T1000 (cell line): Measurements from ENCODE around the gene DDB1.
A peak's percentile ranks its signal among the peaks of the same experiment; 100 is the strongest.

Source experiments
- DNase-seq: peaks from one replicate; lab custom pipeline; 2025; ENCODE audit warnings: mixed read lengths; lab: John Stamatoyannopoulos, UW

DDB1 gene

GRCh38 chr11:61294717-61295595, 37.9 kb downstream of the DDB1 start, which contains the start of gene VWCE:
Gene VWCE (minus strand): TSS chr11:61295316. CDS start chr11:61295037, 279 bp downstream.
- DNase-seq: no peak

- DNase-seq: peak; percentile 62
Observed at GRCh38 chr11:61293867-61294716, 38.8 kb downstream of the DDB1 start.

DNA sequence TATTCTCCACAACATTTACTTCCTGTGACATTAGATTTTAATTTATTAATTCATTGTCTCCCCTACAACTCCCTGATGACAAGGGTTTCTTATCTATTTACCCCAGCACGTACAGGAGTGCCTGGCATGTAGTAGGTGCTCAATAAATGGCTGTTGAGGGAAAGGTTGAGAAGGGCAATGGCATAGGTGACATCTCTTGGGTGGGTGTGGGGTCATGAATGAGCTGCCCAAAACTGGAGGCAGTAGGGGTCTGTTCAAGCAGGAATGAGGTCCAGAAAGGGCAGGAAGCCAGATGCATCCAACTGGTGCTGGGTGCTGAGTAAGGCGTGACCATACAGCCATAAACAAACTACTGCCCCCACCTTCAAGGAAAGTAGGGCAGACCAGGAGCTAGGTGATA, 40.5 kb downstream of the DDB1 start:
- no peak for DNase-seq

GRCh38 chr11:61290905-61291690, 41.8 kb downstream of the DDB1 start:
- DNase-seq: no peak

GRCh38 chr11:61287338-61287977, 45.4 kb downstream of the DDB1 start:
- DNase-seq: no peak

GRCh38 chr11:61283613-61284012, 49.3 kb downstream of the DDB1 start:
- DNase-seq: no peak

DNA sequence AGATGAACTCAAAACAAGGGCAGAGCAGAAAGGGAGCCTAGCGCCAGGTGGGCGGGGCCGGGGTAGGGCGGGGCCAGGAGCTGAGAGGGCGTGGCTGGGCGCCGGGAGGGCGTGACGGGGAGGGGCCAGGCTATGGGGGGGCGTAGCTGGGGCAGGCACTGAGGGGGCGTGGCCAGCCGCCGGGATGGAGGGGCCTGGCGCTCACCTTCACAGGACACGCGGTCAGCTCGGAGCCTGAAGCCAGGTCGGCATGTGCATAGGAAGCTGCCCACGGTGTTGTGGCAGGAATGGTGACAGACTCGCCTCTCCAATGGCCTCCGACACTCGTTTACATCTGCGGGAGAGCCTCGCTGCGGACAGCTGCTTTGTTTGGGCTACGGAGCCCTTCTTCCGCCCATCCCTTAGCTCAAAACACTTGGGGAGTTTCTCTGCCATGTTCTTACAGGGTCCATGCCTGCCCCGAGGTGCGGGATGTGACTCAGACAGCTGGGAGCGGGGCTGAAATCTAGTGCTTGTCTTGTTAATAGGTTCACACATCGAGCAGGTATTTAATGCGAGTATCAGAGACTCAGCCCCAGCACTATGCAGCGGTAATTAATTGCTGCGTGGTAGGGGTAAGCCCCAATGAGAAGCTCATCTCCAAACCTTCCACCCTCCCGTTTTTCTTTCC, 51.2 kb downstream of the DDB1 start:
- DNase-seq: no peak

DNA sequence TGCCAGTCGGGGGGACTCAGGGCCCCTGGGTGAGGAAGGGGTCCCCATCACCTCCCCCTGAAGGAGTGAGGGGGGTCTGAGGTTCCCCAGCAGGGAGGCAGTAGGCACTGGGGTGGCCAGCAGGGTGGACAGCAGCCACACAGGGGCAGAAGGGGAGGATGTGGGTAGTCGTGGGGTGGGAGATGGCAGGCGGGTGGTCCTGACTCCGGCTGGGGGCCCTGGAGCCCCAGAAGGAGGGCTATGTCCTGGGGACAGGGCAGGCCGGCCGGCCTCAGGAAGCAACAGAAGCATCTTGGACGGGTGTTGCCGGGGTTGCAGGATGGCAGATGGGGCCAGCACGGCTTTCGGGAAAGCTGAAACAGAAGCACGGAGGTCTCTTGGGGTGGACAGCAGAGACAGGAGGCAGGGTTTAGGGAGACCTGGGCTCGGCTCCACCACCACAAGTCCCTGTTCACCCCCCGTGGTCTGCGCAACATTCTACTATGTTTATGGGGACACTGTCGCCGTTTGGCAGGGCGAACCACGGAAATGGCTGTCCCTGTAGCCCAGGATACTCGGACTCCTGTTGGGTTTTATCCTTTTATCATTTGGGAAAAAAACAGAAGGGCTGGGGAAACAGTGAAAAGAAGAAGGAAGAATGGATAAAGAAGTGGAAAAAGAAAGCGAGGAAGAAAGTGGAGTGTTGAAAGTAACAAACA, 51.9 kb downstream of the DDB1 start:
- no peak for DNase-seq

DNA sequence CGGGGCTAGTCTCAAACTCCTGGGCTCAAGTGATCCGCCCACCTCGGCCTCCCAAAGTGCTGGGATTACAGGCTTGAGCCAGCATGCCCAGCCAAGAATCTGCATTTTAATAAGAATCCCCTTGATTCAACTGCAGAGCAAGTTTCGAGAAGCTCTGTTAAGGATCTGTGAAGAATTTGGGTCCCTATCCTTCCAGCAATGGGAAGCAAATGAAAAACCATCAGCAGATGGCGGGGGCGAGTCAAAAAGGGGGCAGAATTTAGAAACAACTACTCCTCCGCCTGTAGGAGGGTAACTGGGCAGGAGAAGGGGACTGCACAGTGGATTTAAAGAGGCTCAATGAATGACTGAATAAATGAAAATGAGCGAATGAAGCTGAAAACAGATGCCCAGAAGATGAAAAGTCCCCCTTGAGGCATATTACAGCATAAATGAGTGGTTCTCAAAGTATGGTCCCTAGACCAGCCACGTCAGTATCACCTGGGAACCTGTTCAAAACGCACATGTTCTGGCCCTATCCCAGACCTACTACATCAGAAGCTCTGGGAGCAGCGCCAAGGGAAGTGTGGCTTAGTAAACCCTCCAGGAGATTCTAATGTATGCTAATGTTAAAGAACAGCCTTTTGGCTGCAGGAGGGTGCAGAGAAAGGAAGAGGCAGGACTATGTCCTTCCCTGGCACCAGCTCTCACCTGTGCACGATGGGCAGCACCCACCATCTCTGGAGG, 52.8 kb downstream of the DDB1 start:
- no peak for DNase-seq

DNA sequence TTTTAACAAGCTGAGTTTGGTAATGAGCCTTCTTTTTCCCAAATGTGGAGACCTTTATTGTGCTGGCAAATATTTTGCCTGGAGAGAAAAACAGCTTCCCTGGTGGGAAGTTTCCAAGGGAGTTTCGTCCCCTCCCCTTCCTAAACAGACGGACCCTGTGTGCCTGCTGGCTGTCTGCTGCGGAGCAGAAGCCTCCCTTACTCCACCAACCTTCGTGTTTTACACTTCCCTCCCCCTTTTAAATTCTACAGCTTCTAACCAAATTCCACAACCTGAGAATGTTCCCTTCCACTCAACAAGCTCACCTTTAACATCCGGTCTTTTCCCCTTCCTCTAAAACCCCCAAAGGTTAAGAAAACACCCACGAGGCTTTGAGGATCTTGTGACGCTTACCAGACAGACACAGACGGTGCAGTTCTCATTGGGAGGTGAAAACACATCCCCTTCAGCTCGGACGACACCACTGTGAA, 54.9 kb downstream of the DDB1 start:
- DNase-seq: no peak

GRCh38 chr11:61277186-61278000, 55.5 kb downstream of the DDB1 start:
- no peak for DNase-seq

DNA sequence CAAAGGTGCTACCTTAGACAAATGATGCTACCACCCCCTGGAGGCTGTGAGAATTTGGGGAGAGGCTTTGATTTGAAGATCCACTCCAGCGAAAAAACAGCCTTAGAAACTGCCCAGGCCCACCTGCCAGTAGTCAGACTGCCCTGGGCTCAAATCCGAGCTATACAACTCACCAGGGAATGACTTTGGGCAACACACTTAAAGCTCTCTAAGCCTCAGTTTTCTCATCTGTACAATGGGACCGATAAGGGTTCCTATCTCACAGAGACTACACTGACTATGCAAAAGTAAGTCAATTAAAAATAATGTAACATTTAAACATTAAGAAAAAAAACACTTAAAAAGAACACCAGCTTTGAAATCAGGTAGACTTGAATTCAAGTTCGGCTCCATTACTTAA, 57.7 kb downstream of the DDB1 start:
- DNase-seq: no peak

GRCh38 chr11:61274084-61274483, 58.8 kb downstream of the DDB1 start:
- no peak for DNase-seq

- no peak for DNase-seq
Observed at GRCh38 chr11:61273178-61274078, 59.5 kb downstream of the DDB1 start.

- no peak for DNase-seq
Observed at GRCh38 chr11:61272731-61273130, 60.2 kb downstream of the DDB1 start.

- no peak for DNase-seq
Observed at GRCh38 chr11:61270354-61271076, 62.4 kb downstream of the DDB1 start.
